GM12878 (cell line): ENCODE data around the gene SPON2. TPM values are rescaled to one million over a fixed set of nuclear protein-coding genes. Genes with fewer than 3 reads are reported as not detected.

Experiments used
- ATAC-seq: fragments of 200-7000 bp; cut with Tn5 transposase; 3 replicates; pipeline ENCODE4 v1.9.1; 2020; ENCODE audit warnings: mild to moderate bottlenecking, moderate library complexity
- BruUV-seq: library from RNA; stranded (reverse); fragments of 400-500 nt; replicated peaks from 2 replicates; lab custom pipeline; 2021; lab: Mats Ljungman, UMichigan
- CTCF ChIA-PET: fragments of 300-600 bp; sonication (Branson Sonifier 250); formaldehyde crosslinking; extraction: SDS; loops from one replicate; lab custom pipeline; 2021; ENCODE audit warnings: inconsistent platforms; lab: Yijun Ruan, JAX
- POLR2A ChIA-PET: fragments of 350-600 bp; formaldehyde crosslinking; extraction: SDS; loops from one replicate; lab custom pipeline; 2021; ENCODE audit warnings: inconsistent platforms; lab: Charles Lee
- RAD21 ChIA-PET: fragments of 300-600 bp; sonication (Branson Sonifier 250); formaldehyde crosslinking; loops from one replicate; lab custom pipeline; 2023; ENCODE audit warnings: antibody characterized with exemption; ENCODE audit not compliant: unreplicated experiment; lab: Charles Lee
- SMC1A ChIA-PET: fragments of 300-600 bp; sonication (Branson Sonifier 250); formaldehyde crosslinking; loops from one replicate; lab custom pipeline; 2023; ENCODE audit not compliant: unreplicated experiment, uncharacterized antibody; lab: Charles Lee
- DNase-seq: peaks from one replicate; pipeline ENCODE4 v3.0.0-alpha.2; 2011; ENCODE audit warnings: low read depth, low spot score
- FAIRE-seq: peaks from 3 replicates; lab custom pipeline; 2011; peaks lifted over from hg19 to GRCh38; lab: Jason Lieb, UNC
- H2AFZ ChIP-seq: 2 replicates; pipeline ENCODE4 v1.6.0; 2011; ENCODE audit warnings: low read depth, low read length, control low read depth; ENCODE audit not compliant: control insufficient read depth
- H3K27ac ChIP-seq: 2 replicates; pipeline ENCODE4 v1.5.1; 2011; ENCODE audit warnings: control low read depth; ENCODE audit not compliant: control insufficient read depth, insufficient read depth
- H3K27me3 ChIP-seq, 2 experiments: replicated peaks in 1 of 2; 2 replicates each; pipeline versions ENCODE4 v1.6.0 to v1.6.1; 2011; ENCODE audit warnings: low read length in 1 of 2; ENCODE audit not compliant: control insufficient read depth in 2 of 2, insufficient read depth in 2 of 2
- H3K36me3 ChIP-seq, 2 experiments: 2 replicates each; pipeline ENCODE4 v1.5.1; 2011; ENCODE audit warnings: low read length in 1 of 2; ENCODE audit not compliant: control insufficient read depth in 2 of 2, insufficient read depth in 2 of 2
- H3K4me1 ChIP-seq: 2 replicates; pipeline ENCODE4 v1.6.1; 2011; ENCODE audit warnings: mild to moderate bottlenecking, low read length, moderate library complexity, mixed read lengths; ENCODE audit not compliant: control insufficient read depth, insufficient read depth
- H3K4me2 ChIP-seq: 2 replicates; pipeline ENCODE4 v1.6.0; 2011; ENCODE audit warnings: control low read depth; ENCODE audit not compliant: control insufficient read depth, insufficient read depth
- H3K4me3 ChIP-seq: fragments of 200-600 bp; sonication (generic); 2 replicates; pipeline ENCODE4 v1.5.1; 2016
- H3K79me2 ChIP-seq: 2 replicates; pipeline ENCODE4 v1.6.0; 2011; ENCODE audit warnings: low read length; ENCODE audit not compliant: control insufficient read depth, insufficient read depth
- H3K9ac ChIP-seq: 2 replicates; pipeline ENCODE4 v1.8.0; 2011; ENCODE audit warnings: low read length, control low read depth, mixed read lengths; ENCODE audit not compliant: control insufficient read depth, insufficient read depth
- H3K9me3 ChIP-seq: replicated peaks from 3 replicates; pipeline ENCODE4 v1.5.1; 2011; ENCODE audit warnings: mild to moderate bottlenecking, low read length; ENCODE audit not compliant: control insufficient read depth, insufficient read depth
- H4K20me1 ChIP-seq: 2 replicates; pipeline ENCODE4 v1.6.0; 2011; ENCODE audit not compliant: control insufficient read depth, insufficient read depth
- CBX3 ChIP-seq: fragments of 200-600 bp; sonication (generic); IDR thresholded peaks from 2 replicates; pipeline ENCODE4 v1.6.1; 2016; ENCODE audit warnings: low read depth, borderline replicate concordance
- EP300 ChIP-seq, 2 experiments: fragments of 150-350 bp in 1 of 2; IDR thresholded peaks; 2 replicates each; pipeline ENCODE4 v1.6.1; 2011 to 2012; ENCODE audit warnings: low read depth in 2 of 2, low read length in 2 of 2, borderline replicate concordance in 1 of 2, improper control_type of control experiment in 1 of 2, inconsistent platforms in 1 of 2; ENCODE audit not compliant: control insufficient read depth in 1 of 2
- HSF1 ChIP-seq: fragments of 150-350 bp; IDR thresholded peaks from 2 replicates; pipeline ENCODE4 v1.6.1; 2014; ENCODE audit warnings: mild to moderate bottlenecking, low read depth, low read length
- NR2C1 ChIP-seq: fragments of 450-650 bp; IDR thresholded peaks from 2 replicates; pipeline ENCODE4 v1.6.1; 2017; ENCODE audit warnings: antibody characterized with exemption, mild to moderate bottlenecking, moderate library complexity
- RB1 ChIP-seq: fragments of 450-650 bp; formaldehyde crosslinking; IDR thresholded peaks from 2 replicates; pipeline ENCODE4 v1.6.1; 2017; ENCODE audit warnings: mild to moderate bottlenecking, borderline replicate concordance
- RELB ChIP-seq: fragments of 450-650 bp; IDR thresholded peaks from 2 replicates; pipeline ENCODE4 v1.6.1; 2017; ENCODE audit warnings: low read depth, mild to moderate bottlenecking, moderate library complexity
- SIN3A ChIP-seq: IDR thresholded peaks from 2 replicates; pipeline ENCODE4 v1.6.1; 2012; ENCODE audit warnings: low read depth, low read length, improper control_type of control experiment
- SRF ChIP-seq, 2 experiments: IDR thresholded peaks; 2 replicates each; pipeline ENCODE4 v1.6.1; 2011; ENCODE audit warnings: low read depth in 2 of 2, low read length in 2 of 2, mild to moderate bottlenecking in 1 of 2, moderate library complexity in 1 of 2
- ZNF687 ChIP-seq: fragments of 450-650 bp; IDR thresholded peaks from 2 replicates; pipeline ENCODE4 v1.6.1; 2017; ENCODE audit warnings: mild to moderate bottlenecking, moderate library complexity
- WGBS: methylation state at CpG from one replicate; pipeline ENCODE4 v1.1.6; 2016; ENCODE audit warnings: low lambda C conversion rate; ENCODE audit not compliant: insufficient replicate concordance, insufficient coverage; ENCODE audit errors: missing lambda C conversion rate; 5-methylcytosine and 5-hydroxymethylcytosine counted together
- in situ Hi-C: fragments of 300-500 bp; cut with MboI; formaldehyde crosslinking; loops from 9 replicates; pipeline ENCODE4 v1.14.3; 2018; ENCODE audit warnings: mixed read lengths
- intact Hi-C: fragments of 100-400 bp; cut with micrococcal nuclease; formaldehyde crosslinking; loops from one replicate; pipeline ENCODE4 v1.14.2; 2022; ENCODE audit not compliant: unreplicated experiment
- polyA plus RNA-seq, 11 experiments: library from polyadenylated mRNA; depleted of rRNA in 4 of 11; unstranded in 6 of 11; stranded (reverse) in 5 of 11; fragments of >200 nt; fragmentation: Nextera tagmentation in 4 of 11; fragmentation: Illumina TruSeq in 1 of 11; extraction: Ambion mirVana in 4 of 11; extraction: Trizol in 1 of 11; gene quantifications; 1 replicate in 1 of 11; 2 replicates in 10 of 11; pipeline versions ENCODE4 v1.2.1 to v1.2.3, GENCODE V29; 2011 to 2016; ENCODE audit warnings: inconsistent platforms in 2 of 11, missing spikeins in 2 of 11, low read depth in 1 of 11
- total RNA-seq, 4 experiments: library from RNA; depleted of rRNA in 3 of 4; stranded (reverse); fragments of >200 nt in 3 of 4; fragmentation: Illumina TruSeq in 1 of 4; extraction: Trizol in 1 of 4; gene quantifications; 2 replicates each; pipeline versions ENCODE4 v1.2.1 to v1.2.3, GENCODE V29; 2013 to 2021

Gene SPON2
- total and polyA plus RNA-seq, 10 of the 15 experiments (the other 5 are each of a cell fraction or from before 2014, with no cell fraction given): 1.1 to 11.2 (median 7.3) TPM

- POLR2A ChIA-PET: no interaction called here
- WGBS: 57% methylated on average over 11 of the region's 11 CpGs
- CTCF ChIA-PET: no interaction called here
- in situ Hi-C loops (no loop called here), intact Hi-C loops (no loop called here)
- no peak for DNase-seq
- Histone ChIP-seq H3K9ac (no peak overlapping the region), H3K4me2 (no peak overlapping the region), H3K9me3 (peaks cover 11% of the 10 kb centered on the region), H3K4me1 (peaks cover 6% of the 10 kb centered on the region), H4K20me1 (no peaks in the 10 kb centered on the region), H3K27me3 (peaks cover 0 to 2% of the 10 kb centered on the region in 2 experiments; a peak in 2 of 4 replicates), H2AFZ (no peak overlapping the region), H3K27ac (no peak overlapping the region), H3K79me2 (no peaks in the 10 kb centered on the region), H3K4me3 (no peak overlapping the region), H3K36me3 (no peaks in the 10 kb centered on the region)
- no peak for ATAC-seq
- SMC1A ChIA-PET: no interaction called here
- RAD21 ChIA-PET: interaction anchor here (1.4 kb wide), 1 partner anchor 114 kb away, joined by 4 read pairs; no protein-coding TSS in a partner anchor
- BruUV-seq: no TSS peak
- FAIRE-seq: no peak
- no peak for TF ChIP-seq NR2C1
- TF ChIP-seq RELB: no peak
- no peak for TF ChIP-seq CBX3
- no peak for TF ChIP-seq HSF1
- TF ChIP-seq SRF (IDR thresholded peaks at IDR 0.05; ENCODE audit: low read depth in 2 of 2, low read length in 2 of 2): no peak
- no peak for TF ChIP-seq SIN3A
- no peak for TF ChIP-seq EP300 (IDR thresholded peaks at IDR 0.05; ENCODE audit: borderline replicate concordance in 1 of 2, control insufficient read depth in 1 of 2, low read depth in 2 of 2, low read length in 2 of 2)
- TF ChIP-seq RB1: no peak
- no peak for TF ChIP-seq ZNF687
Measured at GRCh38 chr4:1153567-1154090, 18.8 kb downstream of the SPON2 start.
